ENCODE measurements around the gene WWOX. TPM values are rescaled to one million over a fixed set of nuclear protein-coding genes. Genes with fewer than 3 reads are reported as not detected.

The WWOX gene
- total RNA-seq, 1 donor from 2014 or later, result 28.2 TPM

GRCh38 chr16:79042141-79042540 is 942.7 kb downstream of the WWOX start:
- no peak overlapping the region for H3K27ac Mint-ChIP-seq
- no peak for TF ChIP-seq CTCF (conservative IDR thresholded peaks at IDR 0.05)
- DNase-seq (ENCODE audit: extremely low spot score, unreplicated experiment), result no peak
- no peaks in the 10 kb centered on the region for H3K36me3 Mint-ChIP-seq
- no peak overlapping the region for H3K4me3 Mint-ChIP-seq
- H3K9me3 Mint-ChIP-seq, result peaks cover 3% of the 10 kb centered on the region
- peaks cover 9% of the 10 kb centered on the region for H3K4me1 Mint-ChIP-seq (ENCODE audit: unreplicated experiment)
- H3K27me3 Mint-ChIP-seq, result no peaks in the 10 kb centered on the region

GRCh38 chr16:79042886-79043285 is 943.4 kb downstream of the WWOX start:
- no peak for DNase-seq (ENCODE audit: extremely low spot score, unreplicated experiment)
- TF ChIP-seq CTCF (conservative IDR thresholded peaks at IDR 0.05), result no peak
- Mint-ChIP-seq H3K27me3 (no peaks in the 10 kb centered on the region), H3K4me1 (ENCODE audit: unreplicated experiment) (peaks cover 4% of the 10 kb centered on the region), H3K4me3 (no peak overlapping the region), H3K36me3 (no peaks in the 10 kb centered on the region), H3K27ac (no peak overlapping the region), H3K9me3 (no peaks in the 10 kb centered on the region)

GRCh38 chr16:79045191-79045590 is 945.7 kb downstream of the WWOX start:
- Mint-ChIP-seq H3K4me3 (no peak overlapping the region), H3K27me3 (no peaks in the 10 kb centered on the region), H3K27ac (no peak overlapping the region), H3K4me1 (ENCODE audit: unreplicated experiment) (peaks cover 5% of the 10 kb centered on the region), H3K36me3 (no peaks in the 10 kb centered on the region), H3K9me3 (no peaks in the 10 kb centered on the region)
- TF ChIP-seq CTCF (conservative IDR thresholded peaks at IDR 0.05), result no peak
- DNase-seq (ENCODE audit: extremely low spot score, unreplicated experiment), result no peak

GRCh38 chr16:79047337-79047736 is 947.9 kb downstream of the WWOX start:
- DNase-seq (ENCODE audit: extremely low spot score, unreplicated experiment), result no peak
- H3K27me3 Mint-ChIP-seq, result no peaks in the 10 kb centered on the region
- peaks cover 12% of the 10 kb centered on the region for H3K4me1 Mint-ChIP-seq (ENCODE audit: unreplicated experiment)
- H3K9me3 Mint-ChIP-seq, result no peaks in the 10 kb centered on the region
- H3K27ac Mint-ChIP-seq, result no peak overlapping the region
- no peak overlapping the region for H3K4me3 Mint-ChIP-seq
- no peaks in the 10 kb centered on the region for H3K36me3 Mint-ChIP-seq
- TF ChIP-seq CTCF (conservative IDR thresholded peaks at IDR 0.05), result peak; percentile 78

- TF ChIP-seq CTCF (conservative IDR thresholded peaks at IDR 0.05), result no peak
- no peak for DNase-seq (ENCODE audit: extremely low spot score, unreplicated experiment)
- no peaks in the 10 kb centered on the region for H3K27me3 Mint-ChIP-seq
- peaks cover 14% of the 10 kb centered on the region for H3K4me1 Mint-ChIP-seq (ENCODE audit: unreplicated experiment)
- no peak overlapping the region for H3K4me3 Mint-ChIP-seq
- peak overlapping the region; percentile 19 for H3K27ac Mint-ChIP-seq
- H3K36me3 Mint-ChIP-seq, result no peaks in the 10 kb centered on the region
- H3K9me3 Mint-ChIP-seq, result no peaks in the 10 kb centered on the region
These were observed 949.6 kb downstream of the WWOX start for GRCh38 chr16:79049040-79049439.

- Mint-ChIP-seq H3K27me3 (no peaks in the 10 kb centered on the region), H3K4me1 (ENCODE audit: unreplicated experiment) (peaks cover 18% of the 10 kb centered on the region), H3K9me3 (peaks cover under 1% of the 10 kb centered on the region), H3K27ac (peak overlapping the region; percentile 51), H3K4me3 (no peak overlapping the region), H3K36me3 (no peaks in the 10 kb centered on the region)
- DNase-seq (ENCODE audit: extremely low spot score, unreplicated experiment), result no peak
- no peak for TF ChIP-seq CTCF (conservative IDR thresholded peaks at IDR 0.05)
These were observed 950.6 kb downstream of the WWOX start for GRCh38 chr16:79050063-79050462.
